ENCODE measurements around the gene COX7A2L.
A peak's percentile ranks its signal among the peaks of the same experiment; 100 is the strongest.
"Not testable (repeated sequence)": the region's sequence is repeated elsewhere in the genome, so short reads cannot be mapped to it uniquely, and the experiment has no call there.

The COX7A2L gene
- total RNA-seq = 32.2 to 89.9 (median 63.9) reads per million in 18 experiments

DNA sequence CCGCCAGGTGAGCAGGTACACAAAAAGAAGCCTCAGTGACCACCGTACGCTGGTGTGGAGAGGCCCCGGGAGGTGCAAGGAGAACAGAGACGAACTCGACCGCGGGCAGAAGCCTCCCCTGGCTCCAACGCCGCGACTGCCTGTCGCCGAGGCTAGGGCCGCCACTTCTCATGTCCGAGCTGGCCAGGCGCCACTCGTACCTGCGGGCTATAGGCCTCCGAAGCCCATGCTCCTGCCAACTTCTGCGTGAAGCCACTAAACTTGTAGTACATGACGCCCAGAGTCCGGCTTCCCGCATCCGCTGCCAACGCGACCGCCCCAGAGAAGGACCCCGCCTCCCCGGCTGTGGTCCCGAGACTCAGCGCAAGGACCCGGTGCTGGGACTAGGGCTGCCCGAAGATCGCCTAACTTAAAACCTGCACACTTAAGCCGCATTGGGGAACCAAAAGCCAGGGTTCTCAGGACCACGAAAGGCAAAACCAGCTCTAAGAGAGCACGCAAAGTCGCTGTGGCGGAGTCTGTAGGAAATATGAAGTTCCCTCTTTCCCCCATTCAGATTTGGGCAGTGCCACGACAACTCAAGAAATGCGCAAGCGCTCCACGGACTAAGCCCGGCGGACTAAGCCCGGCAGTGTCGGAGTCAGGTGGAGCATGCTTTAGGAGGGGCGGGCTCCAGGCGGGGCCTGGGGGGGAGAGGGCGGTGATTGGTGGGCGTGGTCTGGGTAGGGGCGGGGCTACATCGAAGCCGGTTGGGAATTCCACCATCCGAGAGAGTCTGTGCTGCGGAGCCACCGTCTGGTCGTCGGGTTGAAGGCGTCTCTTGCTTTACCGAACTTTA is at the start of gene COX7A2L:
COX7A2L (minus strand) TSS at position 328 of the 838 bp plus-strand sequence; CDS start at position 272, 56 bp downstream.
- peak; percentile 96 to 97 for DNase-seq

GRCh38 chr2:42408009-42408408 is 47.0 kb upstream of the COX7A2L start:
- DNase-seq = no peak

- DNase-seq = no peak
Observed at GRCh38 chr2:42407476-42407875, 46.5 kb upstream of the COX7A2L start.

- DNase-seq = no peak
Observed at GRCh38 chr2:42404676-42405075, 43.7 kb upstream of the COX7A2L start.

DNA sequence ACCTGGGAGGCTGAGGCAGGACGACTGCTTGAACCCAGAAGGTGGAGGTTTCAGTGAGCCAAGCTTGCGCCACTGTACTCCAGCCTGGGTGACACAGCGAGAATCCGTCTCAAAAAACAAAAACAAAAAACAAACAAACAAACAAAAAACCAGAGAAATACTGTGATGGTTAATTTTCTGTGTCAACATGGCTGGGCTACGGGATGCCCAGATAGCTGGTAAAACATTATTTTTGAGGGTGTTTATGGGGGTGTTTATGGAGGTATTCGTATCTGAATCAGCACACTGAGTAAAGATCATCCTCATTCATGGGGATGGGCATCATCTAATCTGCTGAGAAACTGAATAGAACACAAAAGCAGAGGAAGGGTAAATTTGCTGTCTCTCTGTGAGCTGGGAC is 40.8 kb upstream of the COX7A2L start:
- no peak for DNase-seq

DNA sequence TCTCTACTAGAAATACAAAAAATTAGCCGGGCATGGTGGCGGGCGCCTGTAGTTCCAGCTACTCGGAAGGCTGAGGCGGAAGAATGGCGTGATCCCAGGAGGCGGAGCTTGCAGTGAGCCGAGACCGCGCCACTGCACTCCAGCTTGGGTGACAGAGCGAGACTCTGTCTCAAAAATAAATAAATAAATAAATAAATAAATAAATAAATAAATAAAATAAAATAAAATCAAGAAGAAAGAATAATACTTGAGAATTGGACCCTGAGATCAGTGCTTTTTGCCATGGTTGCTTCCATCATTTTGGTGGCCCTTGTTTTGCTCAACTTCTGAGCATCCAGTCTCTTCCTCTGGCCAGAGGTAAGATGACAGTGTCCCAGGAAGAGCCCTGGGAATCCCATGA is 37.0 kb upstream of the COX7A2L start:
- not testable (repeated sequence) for DNase-seq

DNA sequence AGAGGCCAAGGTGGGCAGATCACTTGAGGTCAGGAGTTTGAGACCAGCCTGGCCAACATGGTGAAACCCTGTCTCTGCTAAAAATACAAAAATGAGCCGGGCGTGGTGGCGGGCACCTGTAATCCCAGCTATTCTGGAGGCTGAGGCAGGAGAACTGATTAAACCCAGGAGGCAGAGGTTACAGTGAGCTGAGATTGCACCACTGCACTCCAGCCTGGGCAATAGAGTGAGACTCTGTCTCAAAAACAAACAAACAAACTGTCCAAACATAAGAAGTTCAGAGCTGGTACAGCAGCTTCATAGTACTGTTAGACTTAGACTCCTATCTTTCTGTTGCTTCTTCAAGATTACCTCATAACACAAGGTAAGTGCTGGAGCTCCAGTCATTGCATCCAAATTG is 32.3 kb upstream of the COX7A2L start:
- not testable (repeated sequence) for DNase-seq

DNA sequence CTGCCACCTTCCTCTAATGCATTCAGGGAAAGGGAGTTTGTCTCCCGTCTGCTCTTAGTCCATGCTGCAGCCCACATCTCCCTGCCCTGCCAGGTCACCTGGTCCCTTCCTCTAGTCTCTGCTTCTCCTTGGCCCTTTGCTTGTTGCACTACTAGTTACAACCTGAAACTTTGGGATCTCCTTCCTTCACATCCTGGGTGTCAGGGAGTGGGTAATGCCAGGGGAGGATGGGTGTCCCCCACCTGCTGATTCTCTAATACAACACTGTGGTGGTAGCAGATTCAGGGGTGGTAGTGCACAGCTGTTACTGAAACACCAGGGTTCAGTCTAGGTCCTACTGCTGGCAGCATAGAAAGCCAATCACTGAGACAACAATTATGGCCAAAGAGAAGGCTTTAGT is 31.2 kb upstream of the COX7A2L start:
- DNase-seq = no peak

GRCh38 chr2:42390401-42390969 is 29.5 kb upstream of the COX7A2L start:
- no peak for DNase-seq

- no peak for DNase-seq
Observed at GRCh38 chr2:42386682-42387081, 25.7 kb upstream of the COX7A2L start.

DNA sequence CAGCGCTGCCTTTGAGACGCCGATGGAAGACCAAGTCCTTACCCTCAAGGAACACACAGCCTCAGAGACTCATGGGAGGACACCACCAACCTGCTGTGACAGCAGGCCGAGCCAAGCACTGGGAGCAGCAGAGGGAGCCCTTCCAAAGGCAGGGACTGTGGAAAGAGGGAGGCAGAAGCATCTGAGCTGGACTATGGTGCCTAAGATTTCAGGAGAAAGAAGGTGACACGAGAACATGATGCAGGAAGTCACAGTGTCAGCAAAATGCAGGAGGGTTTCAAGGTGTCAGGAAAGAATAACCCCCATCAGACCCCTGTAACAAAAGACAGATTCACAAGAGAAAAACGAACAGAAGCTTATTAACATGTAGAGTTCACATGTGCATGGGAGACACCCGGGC is 24.2 kb upstream of the COX7A2L start:
- no peak for DNase-seq

- DNase-seq = no peak
Observed at GRCh38 chr2:42383855-42384530, 23.0 kb upstream of the COX7A2L start.

GRCh38 chr2:42382144-42382543 is 21.1 kb upstream of the COX7A2L start:
- peak in 1 of 2 donors; percentile 4 for DNase-seq

GRCh38 chr2:42380026-42380425 is 19.0 kb upstream of the COX7A2L start:
- DNase-seq = not testable (repeated sequence)

- DNase-seq = no peak
Observed at GRCh38 chr2:42378415-42378814, 17.4 kb upstream of the COX7A2L start.

GRCh38 chr2:42376758-42377157 is 15.7 kb upstream of the COX7A2L start:
- no peak for DNase-seq

GRCh38 chr2:42372474-42373200 is 11.6 kb upstream of the COX7A2L start:
- peak in 1 of 2 donors; percentile 5 for DNase-seq

DNA sequence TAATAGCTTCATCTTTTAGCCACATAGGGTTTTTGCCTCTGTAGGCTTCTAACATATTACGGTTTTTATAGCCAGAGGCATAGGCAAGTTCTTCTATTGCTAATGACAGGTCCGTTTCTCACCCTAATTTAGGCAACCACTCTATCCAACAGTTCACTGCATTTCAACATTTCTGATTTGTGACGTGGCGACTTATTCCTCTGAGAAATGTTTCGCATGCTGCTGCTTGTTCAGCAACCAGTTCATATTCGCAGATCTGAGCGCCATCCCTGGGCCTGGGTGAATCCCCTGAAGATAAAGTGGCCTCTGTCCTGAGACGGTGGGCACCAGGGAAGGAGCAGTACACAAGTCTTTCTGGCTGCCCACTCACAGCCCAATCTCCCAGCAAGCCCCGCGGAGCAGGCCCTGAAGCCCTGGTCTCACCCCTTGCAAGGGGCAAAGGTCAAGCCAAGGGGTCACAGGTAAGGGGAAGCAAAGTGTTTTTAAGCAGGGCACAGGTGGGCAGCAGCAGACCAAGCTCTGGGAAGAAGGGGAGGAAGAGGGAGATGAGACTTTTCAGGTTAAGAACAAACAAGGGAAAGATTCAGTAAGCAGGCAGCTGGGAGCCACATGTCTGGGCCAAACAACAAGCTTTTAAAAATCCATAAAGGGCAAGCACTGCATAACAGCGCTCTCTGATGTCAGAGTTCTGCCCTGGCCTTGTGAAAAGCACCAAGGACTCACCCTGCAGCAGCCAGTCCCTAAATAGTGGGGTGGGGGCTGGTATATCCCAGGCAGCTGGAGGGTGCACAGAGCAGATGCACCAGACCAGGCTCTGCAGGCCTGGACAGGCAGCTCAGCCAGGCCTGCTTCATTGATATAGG is 10.8 kb upstream of the COX7A2L start:
- DNase-seq = no peak

DNA sequence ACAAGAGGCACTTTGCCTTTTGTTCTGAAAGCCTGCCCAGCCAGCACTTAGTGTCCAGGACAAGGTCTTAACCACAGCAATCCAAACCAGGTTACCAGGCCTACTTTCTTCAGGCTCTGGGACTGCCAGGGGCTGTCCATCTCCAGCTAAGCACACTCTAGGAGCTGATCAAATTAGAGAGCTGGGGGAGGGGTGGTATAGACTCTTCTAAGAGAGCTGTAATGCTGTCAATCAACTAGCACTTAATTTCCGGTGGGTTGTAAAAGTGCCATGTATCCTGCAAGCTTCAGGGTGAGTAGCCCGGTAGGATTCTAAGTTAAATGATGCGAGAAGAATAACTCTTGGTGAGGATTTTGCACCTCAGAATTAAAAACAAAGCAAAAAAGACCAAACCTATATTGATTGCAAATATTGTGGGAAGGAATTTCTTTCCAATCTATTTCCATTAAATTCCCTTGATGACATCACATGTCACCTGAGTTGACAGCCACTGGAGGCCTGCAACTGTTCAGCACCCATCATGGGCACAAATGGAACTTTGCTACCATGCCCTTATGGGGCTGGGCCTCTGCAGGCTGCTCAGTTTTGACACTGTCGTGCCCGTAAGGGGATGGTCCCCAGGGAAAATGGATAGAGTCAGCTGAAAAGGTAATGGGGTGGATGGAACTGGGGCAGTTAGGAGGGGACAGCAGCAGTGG is 8.7 kb upstream of the COX7A2L start:
- no peak for DNase-seq

GRCh38 chr2:42368817-42369531 is 8.0 kb upstream of the COX7A2L start:
- no peak for DNase-seq

DNA sequence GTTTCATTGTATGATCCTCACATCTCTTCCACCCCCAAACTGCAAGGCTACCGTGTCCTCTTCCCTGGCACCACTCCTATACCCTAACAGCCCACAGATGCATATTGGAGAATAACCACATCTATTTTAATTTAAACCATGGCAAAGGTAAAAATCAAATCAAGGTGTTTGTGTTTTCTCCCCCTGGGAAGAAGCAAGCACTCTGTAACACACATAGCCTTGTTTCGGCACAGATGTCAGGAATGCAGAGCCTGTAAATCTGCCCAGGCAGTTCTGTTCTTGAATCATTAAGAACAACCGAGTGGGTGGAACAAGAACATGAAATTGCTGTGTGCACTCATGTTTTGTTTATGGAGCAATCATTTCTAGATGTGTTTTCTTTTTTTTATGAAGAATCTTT is 6.8 kb upstream of the COX7A2L start:
- DNase-seq = peak; percentile 34 to 36

All from inflammatory macrophage (primary cell).